Dedifferentiated amniotic fluid mesenchymal stem cell (primary cell): ENCODE data around the gene MIEN1.
"Not testable (repeated sequence)": the region's sequence is repeated elsewhere in the genome, so short reads cannot be mapped to it uniquely, and the experiment has no call there.

Experiments
- DNase-seq: peaks from one replicate; pipeline ENCODE4 v3.0.0-alpha.2; 2016; ENCODE audit errors: extremely low spot score

The MIEN1 gene

GRCh38 chr17:39739885-39740356 lies 9.6 kb upstream of the MIEN1 start:
- DNase-seq = no peak

GRCh38 chr17:39738983-39739884 lies 8.9 kb upstream of the MIEN1 start:
- DNase-seq = no peak

GRCh38 chr17:39738568-39738901 lies 8.2 kb upstream of the MIEN1 start:
- no peak for DNase-seq

GRCh38 chr17:39737760-39738567 lies 7.6 kb upstream of the MIEN1 start, which contains the start of gene GRB7:
GRB7 (plus strand) TSS chr17:39737938; CDS start chr17:39742302, 4,364 bp downstream.
- no peak for DNase-seq

- no peak for DNase-seq
These were observed 7.0 kb upstream of the MIEN1 start for GRCh38 chr17:39737206-39737759.

GRCh38 chr17:39736319-39737165 lies 6.2 kb upstream of the MIEN1 start:
- DNase-seq = no peak

- no peak for DNase-seq
These were observed 5.5 kb upstream of the MIEN1 start for GRCh38 chr17:39735882-39736281.

GRCh38 chr17:39732586-39732985 lies 2.3 kb upstream of the MIEN1 start:
- no peak for DNase-seq

GRCh38 chr17:39729280-39729851 lies 966 bp downstream of the MIEN1 start:
- no peak for DNase-seq

GRCh38 chr17:39727556-39727955 lies 2.8 kb downstream of the MIEN1 start:
- DNase-seq = no peak

- no peak for DNase-seq
These were observed 3.7 kb downstream of the MIEN1 start for GRCh38 chr17:39726617-39727016.

GRCh38 chr17:39725923-39726322 lies 4.4 kb downstream of the MIEN1 start:
- DNase-seq = not testable (repeated sequence)

GRCh38 chr17:39724731-39725130 lies 5.6 kb downstream of the MIEN1 start:
- no peak for DNase-seq

GRCh38 chr17:39722965-39723848 lies 7.1 kb downstream of the MIEN1 start:
- no peak for DNase-seq

GRCh38 chr17:39722104-39722503 lies 8.2 kb downstream of the MIEN1 start:
- DNase-seq = no peak

- no peak for DNase-seq
These were observed 10.6 kb downstream of the MIEN1 start for GRCh38 chr17:39719563-39720355.

- no peak for DNase-seq
These were observed 12.7 kb downstream of the MIEN1 start for GRCh38 chr17:39717660-39718059.

- no peak for DNase-seq
These were observed 13.3 kb downstream of the MIEN1 start for GRCh38 chr17:39716879-39717536.
